Measurements from ENCODE around the gene GRIN2A.

Gene GRIN2A

DNA sequence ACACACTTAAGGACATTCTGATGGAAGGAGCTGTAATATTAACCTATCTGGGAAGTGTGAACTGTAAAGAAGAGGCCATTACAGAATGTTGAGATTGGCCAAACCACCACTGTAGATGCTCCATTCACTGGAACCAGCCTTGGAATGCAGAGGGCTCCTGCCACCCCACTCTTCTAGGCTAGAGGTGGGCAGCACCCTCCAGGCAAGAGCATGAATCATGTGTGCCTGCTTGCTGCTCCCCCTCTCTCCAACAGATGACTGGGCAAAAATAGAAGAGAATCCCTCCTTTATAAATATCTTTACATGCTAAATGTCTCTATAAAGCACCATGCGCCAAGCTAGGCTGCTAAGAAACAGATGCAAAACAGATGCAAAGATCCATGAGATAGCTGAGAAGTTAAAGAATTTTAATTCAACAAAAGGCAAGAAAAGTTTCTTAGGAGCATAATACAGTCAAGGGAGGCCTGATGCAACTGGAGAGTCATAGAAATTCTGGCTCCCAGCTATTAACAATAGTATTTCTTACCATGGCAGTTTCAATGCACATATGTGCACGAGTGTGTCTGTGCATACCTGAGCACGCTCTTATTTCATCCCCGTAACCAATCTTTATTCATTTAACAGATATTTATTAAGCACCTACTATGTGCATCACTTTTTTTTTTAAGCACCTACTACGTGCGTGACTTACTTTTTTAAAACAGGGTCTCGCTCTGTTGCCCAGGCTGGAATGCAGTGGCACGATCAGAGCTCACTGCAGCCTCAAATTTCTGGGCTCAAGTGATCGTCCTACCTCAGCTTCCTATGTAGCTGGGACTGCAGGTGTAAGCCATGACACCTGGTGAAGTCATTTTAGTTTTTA, 53.6 kb downstream of the GRIN2A start:
- DNase-seq = no peak

DNA sequence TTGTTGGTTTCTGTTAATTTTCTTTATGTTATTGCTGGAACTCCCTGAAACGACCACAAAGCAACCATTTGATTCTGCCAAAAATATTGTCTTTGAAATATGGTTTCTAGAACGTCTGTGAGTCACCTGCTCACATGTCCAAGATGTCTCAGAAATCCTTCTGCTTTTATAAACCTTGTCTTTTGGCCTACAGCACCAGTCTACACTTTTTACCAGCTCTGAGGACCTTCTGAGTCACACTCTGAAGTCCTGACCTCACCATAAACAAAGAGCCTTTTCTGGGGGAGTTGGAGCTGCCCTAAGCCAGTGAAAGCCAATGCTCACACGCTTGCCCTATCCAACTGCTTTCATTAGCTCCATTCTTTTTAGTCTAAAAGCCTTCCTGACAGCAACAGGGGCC, 55.5 kb downstream of the GRIN2A start:
- no peak for DNase-seq

DNA sequence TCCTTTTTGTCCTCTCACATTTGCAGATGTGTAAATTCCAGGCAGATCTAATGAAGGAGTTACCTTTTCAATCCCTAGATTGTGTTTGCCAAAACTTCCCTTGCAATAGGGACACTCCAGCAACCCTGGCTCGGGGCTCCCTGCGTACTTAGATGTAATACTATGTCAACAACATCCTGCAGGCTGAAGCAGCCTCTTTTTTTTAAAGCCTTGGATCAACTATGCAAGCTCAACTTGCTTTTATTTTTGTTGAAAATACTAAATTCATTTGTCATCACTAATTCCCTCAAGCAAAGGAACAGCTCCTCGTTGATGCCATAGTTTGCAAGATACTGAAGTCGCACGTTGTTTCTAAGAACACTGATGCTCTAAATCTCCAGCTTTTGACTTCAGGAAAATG, 59.1 kb downstream of the GRIN2A start:
- DNase-seq = no peak

DNA sequence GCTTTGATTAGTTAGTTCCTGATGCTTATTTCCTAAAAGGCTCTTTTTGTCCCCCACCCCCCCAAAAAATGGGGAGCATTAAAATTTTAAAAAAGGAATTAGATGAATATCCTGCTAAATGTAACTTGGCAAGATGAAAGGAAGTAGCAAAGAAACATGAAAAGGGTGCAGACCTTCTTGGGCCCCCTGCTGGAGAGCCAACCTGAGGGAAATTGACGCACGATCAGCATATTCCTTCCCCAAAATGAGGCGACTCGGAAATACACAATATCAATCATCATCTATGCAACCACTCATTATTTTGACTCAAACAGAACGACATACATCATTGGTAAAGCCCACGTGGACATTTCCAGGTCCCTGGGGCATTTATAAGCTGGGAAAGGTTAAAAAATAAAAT, 59.7 kb downstream of the GRIN2A start:
- no peak for DNase-seq

DNA sequence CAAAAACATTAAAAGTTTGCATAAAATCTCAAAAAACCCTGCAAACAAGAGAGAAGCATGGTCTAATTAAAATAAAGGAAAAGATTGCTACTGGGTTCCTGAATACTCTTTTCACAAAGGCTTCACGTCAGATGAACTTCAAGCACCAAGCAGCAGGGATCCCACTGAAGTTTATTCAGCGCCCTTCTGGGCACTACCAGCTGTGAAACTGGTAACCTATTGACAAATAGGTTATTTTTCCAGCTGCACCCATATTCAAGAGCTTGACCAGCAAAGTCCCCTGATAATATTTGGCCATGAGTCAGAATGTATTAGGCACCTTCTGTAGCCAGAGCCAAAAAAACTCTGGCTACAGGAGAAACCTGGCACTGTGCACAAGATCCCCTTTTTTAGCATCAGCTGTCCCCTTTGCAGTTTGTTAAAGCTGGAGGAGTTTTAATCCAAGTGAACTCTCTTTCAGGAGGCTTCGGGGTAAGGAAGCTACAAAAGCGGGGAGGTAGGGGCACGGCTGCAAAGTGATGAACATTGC, 60.3 kb downstream of the GRIN2A start:
- no peak for DNase-seq

DNA sequence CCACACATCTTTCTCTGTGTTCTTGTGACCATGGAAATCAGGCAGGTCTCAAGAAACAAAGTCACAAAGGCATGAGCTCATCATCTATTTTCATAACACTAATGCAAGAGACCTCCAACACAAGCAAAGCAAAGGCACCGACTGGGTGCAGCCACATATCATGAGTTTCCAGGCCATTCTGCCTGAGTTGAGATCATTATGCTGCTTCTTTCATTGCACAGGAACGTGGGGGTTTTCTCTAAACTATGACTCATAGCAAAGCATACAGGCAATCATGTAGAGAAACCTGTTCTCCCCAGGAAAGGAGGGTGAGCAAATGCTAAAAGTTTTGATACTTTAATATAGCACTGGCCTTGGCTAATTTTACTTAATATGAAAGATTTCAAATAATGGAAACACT, 60.7 kb downstream of the GRIN2A start:
- DNase-seq = no peak

DNA sequence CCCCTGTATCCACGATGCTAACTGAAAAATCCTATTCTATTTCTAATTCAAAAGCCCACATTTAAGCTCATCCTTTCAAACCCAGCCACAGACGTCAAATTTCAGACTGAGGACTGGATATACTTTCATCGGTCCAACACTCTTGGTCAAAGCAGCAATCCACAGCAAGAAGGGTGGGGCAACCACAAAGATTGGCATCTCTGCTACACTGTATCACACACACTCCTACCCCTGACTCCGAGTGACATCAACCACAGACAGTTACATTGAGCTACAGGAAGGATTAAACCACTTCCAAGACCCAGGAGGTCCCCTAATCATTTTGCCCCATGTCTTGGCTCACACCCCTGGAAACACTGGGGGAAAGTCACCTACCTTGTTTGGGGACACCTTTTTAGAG, 61.3 kb downstream of the GRIN2A start:
- no peak for DNase-seq

DNA sequence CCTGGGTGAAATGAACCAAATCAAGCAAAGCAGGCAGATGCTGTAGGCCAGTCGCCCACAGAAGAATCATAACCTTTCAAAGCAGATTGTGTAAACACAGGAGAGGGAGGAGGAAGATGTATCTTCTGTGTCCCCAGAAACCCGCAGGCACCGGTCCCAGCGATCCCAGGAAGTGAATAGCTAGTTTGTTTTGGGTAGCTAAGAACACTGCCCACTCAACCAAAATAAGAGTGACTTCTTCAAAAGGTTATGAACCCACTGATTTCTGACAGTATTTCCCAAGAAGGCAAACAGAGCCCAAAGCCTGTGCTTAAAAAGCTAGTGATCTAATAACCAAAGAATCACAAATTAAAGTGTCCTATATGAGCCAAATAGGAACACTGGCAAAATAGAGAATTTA, 67.8 kb downstream of the GRIN2A start:
- DNase-seq = no peak

DNA sequence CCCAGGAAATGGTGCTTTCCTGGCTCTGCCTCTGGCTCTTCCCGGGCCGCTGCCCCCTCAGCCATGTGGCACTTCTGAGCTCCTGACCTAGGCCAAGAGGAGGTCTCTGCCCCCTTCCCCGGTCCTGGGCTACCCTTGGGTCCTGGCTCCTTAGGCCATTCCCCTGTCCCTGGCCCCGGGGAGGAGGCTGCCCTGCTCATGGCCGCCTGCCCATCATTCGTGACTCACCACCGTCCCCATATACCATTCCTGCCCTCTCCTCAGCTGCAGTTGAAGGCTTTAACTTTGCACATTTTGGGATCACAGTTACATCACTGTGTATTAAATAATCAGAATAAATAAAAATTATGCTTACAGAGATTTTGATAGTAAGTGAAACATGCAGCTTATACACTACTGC, 69.0 kb downstream of the GRIN2A start:
- DNase-seq = no peak

DNA sequence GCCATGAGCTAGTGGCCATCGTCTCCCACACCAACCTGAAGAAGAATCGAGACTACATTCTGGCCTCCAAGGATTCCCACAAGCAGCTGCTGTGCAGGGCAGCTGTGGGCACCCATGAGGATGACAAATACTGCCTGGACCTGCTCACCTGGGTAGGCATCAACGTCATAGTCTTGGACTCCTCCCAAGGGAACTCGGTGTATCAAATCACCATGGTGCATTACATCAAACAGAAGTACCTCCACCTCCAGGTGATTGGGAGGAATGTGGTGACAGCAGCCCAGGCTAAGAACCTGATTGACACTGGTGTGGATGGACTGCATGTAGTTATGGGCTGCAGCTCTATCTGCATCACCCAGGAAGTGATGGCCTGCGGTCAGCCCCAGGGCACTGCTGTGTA, 70.2 kb downstream of the GRIN2A start:
- no peak for DNase-seq

DNA sequence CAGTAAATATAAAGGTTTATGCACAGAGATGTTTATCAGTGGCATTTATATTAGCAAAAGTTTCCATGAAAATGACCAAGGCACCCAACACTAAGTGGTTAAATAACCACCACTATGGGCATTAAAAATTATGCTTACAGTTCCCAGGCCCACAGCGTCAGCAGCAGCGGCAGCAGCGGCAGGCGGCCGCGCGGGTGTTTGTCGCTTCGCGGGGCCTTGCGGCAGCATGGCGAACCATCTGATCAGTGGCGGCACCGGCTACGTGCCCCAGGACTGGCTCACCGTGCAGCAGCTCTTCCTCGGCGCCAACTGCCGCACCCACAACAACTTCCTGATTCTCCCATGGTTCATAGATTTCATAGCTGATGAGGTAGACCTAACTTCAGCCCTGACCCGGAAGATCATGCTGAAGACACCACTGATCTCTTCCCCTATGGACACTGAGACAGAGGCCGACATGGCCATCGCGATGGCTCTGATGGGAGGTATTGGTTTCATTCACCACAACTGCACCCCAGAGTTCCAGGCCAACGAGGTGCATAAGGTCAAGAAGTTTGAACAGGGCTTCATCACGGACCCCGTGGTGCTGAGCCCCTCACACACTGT, 71.0 kb downstream of the GRIN2A start:
- no peak for DNase-seq

DNA sequence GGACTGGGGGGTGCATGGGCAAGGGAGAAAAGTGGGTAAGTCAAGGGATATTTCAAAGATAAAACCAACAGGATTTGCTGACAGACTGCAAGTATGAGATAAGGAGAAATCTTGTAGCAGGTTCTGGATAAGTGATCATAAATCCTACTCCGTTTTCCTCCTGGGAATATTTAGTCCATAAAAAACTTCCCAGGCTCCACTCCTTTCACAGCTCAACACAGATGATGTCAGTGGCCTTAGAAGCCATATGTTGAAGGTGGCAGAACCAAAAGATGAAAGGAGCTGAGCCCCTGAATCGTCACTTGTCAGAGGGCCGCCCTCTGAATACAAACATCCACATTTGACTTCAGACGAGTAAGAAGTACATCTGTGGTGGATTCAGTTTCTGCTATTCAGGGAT, 71.7 kb downstream of the GRIN2A start:
- no peak for DNase-seq

DNA sequence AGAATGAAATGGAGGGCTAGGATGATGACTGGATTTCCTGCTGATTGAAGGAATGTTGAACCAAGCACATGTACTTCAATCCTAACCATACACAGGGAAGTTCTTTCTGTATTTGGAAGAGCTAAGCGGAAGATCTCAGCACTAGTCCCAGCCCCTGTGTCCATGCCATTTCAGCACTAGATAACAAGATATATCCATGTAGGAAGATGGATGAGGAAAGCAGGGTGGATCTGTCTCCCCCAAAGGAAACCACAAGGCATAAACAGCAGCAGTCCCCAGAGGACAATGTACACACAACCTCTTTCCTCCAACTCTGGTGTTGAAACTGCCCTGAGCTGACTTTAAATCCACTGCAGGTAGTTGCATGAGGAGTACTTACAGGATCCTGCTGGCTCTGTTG, 75.1 kb downstream of the GRIN2A start:
- no peak for DNase-seq

DNA sequence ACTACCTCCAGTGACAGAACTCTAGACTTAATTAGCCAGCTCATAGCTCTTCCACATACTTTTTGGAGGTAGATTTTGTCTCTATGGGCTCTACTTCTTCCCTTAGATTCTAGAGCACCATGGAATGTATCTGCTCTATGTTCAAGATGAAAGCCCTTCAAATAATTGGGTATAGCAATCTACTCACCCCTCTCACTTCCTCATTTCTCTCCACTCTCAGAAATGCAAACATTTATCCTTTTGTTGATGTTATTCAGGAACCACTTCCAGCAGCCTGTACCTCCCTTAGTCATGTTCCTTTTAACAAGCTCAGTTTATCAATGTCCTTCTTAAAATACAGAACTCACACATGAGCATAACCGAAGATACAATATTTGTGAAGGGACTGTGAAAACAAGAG, 78.5 kb downstream of the GRIN2A start:
- no peak for DNase-seq

DNA sequence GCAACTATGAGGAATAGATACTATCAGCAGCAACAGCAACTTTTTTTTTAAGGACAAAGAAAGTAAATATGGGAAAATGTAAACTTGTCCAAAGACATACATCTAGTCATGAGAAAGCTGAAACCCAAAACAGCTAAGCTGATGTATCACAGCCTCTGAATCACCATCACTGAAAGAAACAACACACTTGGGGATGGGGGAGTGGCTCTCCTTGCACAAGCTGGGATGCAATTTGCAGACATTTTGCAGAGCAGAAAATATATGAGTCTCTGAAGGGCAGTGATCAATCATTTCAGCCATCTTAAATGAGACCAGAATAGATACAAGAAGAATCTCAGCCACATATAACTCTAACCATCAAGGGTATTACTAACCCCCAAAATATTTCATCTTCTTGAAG, 79.1 kb downstream of the GRIN2A start:
- no peak for DNase-seq

DNA sequence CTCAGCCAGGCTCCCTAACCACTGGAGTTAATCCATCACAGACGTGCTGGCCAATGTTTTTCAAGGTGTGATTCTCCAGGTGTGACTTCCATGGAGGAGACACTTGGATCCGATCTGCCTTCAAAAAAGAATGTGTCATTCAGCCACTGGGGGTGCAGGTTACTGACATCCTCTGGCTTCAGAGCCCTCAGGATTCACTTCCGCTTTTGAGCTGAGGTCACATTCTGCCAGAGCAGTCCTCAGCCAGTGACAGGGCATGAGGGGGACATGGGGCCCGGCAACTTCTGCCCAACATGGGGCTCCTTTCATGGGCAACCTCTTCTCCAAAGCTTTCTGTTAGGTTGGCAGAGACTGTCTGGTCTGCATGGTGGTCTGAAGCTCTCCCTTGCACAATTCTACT, 81.4 kb downstream of the GRIN2A start:
- DNase-seq = no peak

DNA sequence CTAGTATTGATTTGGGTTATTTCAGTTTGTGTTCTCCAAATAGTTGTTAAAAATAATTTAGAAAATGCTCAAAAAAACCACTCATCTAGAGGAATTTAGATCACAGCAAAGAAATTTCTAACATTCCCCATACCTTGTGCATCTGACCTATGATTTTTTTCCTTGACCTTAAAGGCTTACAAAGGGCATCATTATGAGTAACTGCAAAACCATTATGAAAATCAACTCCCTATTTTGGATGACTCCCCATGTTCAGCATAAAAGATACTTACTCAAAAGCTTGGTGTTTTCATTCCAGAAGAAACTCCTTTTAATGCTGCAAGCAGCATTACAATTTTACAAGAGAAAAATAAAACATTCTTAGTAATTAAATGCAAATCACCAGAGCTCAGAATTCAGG, 83.2 kb downstream of the GRIN2A start:
- DNase-seq = no peak

DNA sequence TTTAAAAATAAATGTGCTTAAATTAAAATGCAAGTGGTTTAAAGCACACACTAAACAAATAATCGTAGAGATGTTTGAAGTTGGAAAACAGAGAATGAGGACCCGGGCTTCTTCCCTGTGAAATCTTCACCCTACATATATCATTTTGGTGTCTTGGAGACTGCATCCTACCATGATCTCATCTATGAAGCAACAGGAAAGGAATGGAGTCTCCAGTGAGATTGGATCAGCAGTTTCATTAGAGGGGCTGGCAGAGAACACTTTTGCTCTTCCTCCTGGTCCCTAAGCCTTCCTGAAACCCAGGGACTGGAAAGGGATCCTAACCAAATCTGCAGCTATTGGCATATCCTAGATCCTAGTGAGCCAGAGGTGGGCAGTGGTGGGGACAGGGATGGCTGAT, 85.0 kb downstream of the GRIN2A start:
- DNase-seq = no peak

DNA sequence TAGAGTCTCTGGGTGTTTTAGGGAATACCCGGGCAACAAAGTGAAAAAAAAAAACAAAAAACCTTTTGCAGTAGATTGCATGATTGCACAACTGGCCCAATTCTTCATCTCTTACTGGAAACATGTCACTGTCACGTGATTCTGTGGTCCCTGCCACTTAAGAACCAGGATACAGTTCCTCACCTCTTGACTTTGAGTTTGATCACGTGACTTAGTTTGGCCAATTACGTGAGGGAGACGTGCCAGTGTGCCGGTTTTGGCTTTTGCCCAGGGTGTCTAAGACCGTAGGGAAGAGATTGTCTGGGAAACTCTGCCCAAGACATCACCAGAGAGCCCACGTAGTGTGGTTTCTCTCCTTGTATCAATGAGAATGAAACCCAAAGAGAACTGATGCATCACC, 88.7 kb downstream of the GRIN2A start:
- DNase-seq = no peak

DNA sequence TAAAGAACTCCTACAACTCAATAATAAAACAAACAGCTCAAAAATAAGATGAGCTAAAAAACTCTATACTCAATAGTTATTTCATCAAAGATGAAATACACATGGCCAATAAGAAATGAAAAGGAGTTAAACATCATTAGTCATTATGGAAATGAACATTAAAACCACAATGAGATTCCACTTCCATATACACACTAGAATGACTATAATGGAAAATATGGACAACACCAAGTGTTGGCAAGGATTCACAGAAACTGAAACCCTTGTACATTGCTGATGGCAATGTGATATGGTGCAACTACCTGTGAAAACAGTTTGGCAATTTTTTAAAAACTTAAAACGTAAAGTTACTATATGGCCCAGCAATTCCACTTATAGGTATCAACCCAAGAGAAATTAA, 91.4 kb downstream of the GRIN2A start:
- no peak for DNase-seq

DNA sequence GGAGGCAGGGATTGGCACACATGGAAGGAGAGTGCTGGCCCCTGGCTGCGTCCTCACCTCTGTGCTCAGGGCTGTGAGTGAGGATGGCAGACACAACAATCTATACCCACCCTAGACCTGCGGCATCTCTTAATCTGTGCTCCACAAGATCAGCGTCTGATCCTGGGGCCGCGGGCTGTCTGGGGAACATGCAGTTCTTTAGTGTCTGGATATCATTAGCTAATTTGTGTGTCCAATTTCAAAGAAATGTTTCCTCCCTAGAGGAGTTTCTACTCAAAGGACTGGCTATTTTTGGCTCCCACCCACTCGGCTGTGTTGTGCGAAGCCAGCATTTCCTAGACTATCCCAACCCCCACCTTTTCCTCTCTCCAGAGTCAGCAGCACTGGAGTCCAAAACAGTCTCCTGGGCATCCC, 93.8 kb downstream of the GRIN2A start:
- no peak for DNase-seq

DNA sequence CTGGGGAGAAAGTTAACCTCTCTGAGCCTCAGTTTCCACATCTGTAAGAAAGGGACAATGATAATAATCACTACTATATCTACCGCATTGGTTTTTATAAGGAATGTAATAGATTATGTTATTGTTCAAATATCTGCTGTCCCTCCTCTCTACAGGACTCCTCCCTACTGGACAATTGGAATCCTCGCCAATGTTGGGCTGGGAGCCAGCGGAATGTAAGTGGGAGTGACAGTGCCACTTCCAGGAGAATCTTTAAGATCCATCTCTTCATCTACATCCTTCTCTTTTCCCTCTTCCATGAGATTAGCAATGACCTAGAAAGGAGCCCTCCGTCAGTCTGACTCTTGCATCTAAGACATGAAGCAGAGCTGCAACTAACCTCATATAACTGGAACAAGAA, 95.1 kb downstream of the GRIN2A start:
- DNase-seq = no peak

DNA sequence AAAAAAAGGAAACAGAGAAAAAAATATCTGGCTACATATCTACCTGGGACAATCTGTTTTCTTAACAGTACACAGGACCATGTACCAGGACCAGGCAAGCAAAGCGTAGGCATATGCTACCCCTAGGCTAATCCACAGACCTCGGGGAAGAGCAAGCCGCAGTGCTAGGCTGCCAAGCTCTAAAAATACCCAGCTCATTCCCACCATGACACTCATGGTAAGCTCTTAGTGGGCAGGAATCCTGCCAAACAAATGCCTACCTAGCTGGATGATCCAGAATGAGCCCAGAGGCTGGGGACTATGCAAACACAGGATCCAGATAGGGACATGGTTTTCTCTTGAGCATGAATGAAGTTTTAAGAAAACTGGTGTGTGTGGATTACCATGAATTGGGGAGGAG, 95.6 kb downstream of the GRIN2A start:
- DNase-seq = no peak

DNA sequence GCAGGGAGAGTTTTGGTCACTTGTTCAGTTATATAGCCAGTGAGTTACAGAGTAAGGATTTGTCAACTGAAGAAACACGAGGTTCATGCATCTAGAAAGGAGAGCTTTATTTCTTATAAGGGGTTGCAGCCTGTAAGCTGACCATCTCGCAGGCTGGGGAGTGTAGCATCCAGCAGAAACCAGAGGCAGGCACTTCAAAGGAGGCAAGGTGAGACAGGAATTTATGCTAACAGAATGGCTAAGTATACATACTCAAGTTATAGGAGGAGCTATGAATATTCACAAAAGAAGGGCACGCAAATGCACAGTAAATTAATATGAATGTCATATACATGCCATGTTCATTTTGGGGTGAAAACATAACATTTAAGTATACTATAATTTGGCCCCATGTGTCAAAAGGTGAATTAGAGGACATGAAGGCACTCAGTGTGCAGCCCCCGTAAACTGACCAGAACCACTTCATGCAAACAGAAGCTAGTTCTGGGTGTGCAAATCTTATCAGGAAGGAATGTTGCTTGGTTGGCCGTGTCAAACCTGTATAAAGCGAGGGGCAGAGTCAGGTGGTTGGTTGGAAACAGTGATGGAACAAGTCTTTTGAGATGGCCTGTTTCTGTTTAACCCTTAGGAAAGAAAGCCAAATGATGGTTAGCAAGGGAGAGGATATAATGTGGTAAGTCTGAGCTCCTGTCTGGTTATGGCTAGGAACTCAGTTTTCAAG, 97.0 kb downstream of the GRIN2A start:
- no peak for DNase-seq

Data from T-helper 9 cell (primary cell).